ENCODE results near the gene COQ2.

- TF ChIP-seq SIN3A (IDR thresholded peaks at IDR 0.05; ENCODE audit: borderline replicate concordance, insufficient read depth, low read length) (no peak), POLR2AphosphoS5 (IDR thresholded peaks at IDR 0.05; ENCODE audit: low read depth, low read length) (no peak), REST (IDR thresholded peaks at IDR 0.05; ENCODE audit: insufficient read depth in 1 of 2, low read depth in 2 of 2, low read length in 2 of 2) (no peak), TAF1 (IDR thresholded peaks at IDR 0.05; ENCODE audit: borderline replicate concordance, insufficient read depth, low read length) (no peak), FOXP2 (optimal IDR thresholded peaks at IDR 0.05; ENCODE audit: borderline replicate concordance, extremely low read depth, extremely low read length, insufficient read depth) (no peak)
Measured at GRCh38 chr4:83276299-83277040, 8.1 kb downstream of the COQ2 start.
